GM19324 (cell line): ENCODE measurements around the gene MEF2D.
A peak's percentile ranks its signal among the peaks of the same experiment; 100 is the strongest.

Experiments used
- ATAC-seq: cut with Tn5 transposase; IDR thresholded peaks from one replicate; pipeline ENCODE4 v1.9.1; 2021; ENCODE audit warnings: mild to moderate bottlenecking, moderate library complexity; ENCODE audit not compliant: unreplicated experiment, low FRiP score

MEF2D gene

DNA sequence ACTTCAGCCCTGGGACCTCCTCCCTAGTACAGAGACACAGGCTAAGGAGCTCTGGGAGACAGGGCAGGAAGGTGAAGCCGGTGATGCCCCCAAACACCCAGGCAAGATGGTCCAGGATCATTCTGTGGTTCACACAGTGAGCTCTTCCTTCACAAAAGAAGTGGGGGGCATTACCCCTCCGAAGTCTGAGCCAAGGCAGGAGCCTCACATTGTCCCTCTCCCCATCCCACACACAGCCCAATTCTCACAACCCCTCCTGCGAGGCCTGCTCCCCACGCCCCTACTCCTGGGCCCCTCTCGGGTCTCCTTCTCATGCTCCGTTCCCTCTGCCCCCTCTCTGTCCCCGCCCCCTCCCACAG lies 10.7 kb downstream of the MEF2D start:
- ATAC-seq = no peak

DNA sequence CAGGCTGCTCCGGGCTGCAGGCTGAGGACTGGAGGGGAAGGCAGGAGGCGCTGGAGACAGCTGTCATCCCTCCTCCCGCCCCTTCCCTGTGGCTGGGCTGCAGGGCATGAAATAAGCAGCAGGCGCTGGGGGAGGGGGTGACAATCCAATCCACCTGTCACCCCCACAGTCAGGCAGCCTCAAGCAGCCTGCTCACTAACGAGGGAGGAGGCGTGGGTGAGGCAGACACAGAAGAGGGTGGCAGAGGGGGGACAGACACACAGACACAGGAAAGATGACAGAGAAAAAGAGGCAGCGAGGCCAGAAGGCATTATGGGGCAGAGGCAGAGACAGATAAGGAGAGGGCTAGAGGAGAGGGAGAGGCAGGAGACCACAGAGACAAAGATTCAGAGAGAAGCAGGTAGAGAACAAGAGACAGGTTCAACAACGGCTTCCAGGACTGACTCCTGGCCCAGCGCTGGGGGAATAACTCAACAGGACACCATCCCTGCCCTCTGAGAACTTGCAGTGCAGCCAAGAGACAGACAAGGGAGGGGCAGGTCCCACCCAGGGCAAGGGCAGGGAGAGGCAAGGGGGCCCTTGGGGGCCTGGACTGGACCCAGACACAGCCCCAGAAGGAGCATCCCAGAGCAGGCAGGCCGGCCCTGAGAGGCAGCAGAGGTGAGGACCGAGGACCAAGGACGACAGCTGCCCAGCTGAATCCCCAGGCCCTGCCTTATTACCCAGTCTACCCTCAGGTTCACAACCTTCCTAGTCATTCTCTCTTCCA lies 11.2 kb downstream of the MEF2D start:
- ATAC-seq = peak; percentile 26

GRCh38 chr1:156488566-156489165 lies 11.9 kb downstream of the MEF2D start:
- peak; percentile 52 for ATAC-seq

GRCh38 chr1:156487862-156488261 lies 12.7 kb downstream of the MEF2D start:
- ATAC-seq = no peak

GRCh38 chr1:156486421-156487344 lies 13.9 kb downstream of the MEF2D start:
- no peak for ATAC-seq

DNA sequence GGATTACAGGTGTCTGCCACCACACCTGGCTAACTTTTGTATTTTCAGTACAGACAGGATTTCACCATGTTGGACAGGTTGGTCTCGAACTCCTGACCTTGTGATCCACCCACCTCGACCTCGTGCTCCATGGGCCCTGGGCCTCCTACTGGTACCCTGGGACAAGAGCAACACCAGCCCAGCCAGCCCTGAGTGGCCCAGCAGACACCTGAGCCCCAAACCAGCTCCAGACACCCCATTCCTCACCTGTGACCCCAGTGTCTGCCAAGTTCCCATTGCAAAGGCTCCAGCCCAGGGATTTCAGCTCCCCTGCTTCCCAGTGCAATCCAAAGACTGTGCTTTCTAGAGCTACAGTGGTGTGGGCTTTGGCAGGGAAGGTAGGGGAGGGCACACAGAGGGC lies 14.6 kb downstream of the MEF2D start:
- no peak for ATAC-seq

GRCh38 chr1:156484480-156485058 lies 16.0 kb downstream of the MEF2D start:
- no peak for ATAC-seq

GRCh38 chr1:156483397-156483796 lies 17.2 kb downstream of the MEF2D start:
- no peak for ATAC-seq

DNA sequence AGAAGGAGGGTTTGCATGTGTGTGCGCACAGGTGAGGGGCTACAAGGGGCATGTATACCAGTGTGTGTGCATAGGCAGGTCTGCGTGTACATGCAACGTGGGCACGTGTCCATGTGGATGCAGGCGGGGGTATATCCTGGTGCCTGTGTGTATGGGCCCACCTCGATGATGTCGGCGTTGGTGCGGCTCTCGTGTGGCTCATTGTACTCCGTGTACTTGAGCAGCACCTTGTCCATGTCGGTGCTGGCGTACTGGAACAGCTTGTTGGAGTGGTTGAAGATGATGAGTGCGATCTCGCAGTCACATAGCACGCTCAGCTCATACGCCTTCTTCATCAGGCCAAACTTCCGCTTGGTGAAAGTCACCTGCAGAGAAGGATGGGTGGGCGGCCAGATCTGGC lies 18.3 kb downstream of the MEF2D start:
- ATAC-seq = no peak

- no peak for ATAC-seq
Measured at GRCh38 chr1:156481527-156481926, 19.0 kb downstream of the MEF2D start.

GRCh38 chr1:156480411-156481192 lies 20.0 kb downstream of the MEF2D start:
- ATAC-seq = peak; percentile 51

DNA sequence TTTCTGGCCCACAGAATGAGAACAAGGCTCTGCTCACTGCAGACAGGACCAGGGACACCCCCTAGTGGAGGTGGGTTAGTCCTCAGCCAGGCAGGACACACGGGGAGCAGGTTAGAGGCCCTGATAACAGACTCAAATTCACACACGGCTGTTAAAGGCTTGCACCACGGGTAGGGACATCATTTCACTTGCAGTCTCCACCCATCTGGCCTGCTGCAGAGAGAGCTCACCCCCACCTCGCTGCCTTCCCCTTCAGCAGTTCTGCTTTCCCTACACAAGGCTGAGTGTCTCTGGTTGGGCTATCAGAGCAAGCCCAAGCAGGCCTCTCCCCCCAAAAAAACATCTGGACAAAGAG lies 20.6 kb downstream of the MEF2D start:
- ATAC-seq = no peak

- ATAC-seq = no peak
Measured at GRCh38 chr1:156479093-156480015, 21.2 kb downstream of the MEF2D start.

GRCh38 chr1:156478250-156478627 lies 22.3 kb downstream of the MEF2D start:
- no peak for ATAC-seq

DNA sequence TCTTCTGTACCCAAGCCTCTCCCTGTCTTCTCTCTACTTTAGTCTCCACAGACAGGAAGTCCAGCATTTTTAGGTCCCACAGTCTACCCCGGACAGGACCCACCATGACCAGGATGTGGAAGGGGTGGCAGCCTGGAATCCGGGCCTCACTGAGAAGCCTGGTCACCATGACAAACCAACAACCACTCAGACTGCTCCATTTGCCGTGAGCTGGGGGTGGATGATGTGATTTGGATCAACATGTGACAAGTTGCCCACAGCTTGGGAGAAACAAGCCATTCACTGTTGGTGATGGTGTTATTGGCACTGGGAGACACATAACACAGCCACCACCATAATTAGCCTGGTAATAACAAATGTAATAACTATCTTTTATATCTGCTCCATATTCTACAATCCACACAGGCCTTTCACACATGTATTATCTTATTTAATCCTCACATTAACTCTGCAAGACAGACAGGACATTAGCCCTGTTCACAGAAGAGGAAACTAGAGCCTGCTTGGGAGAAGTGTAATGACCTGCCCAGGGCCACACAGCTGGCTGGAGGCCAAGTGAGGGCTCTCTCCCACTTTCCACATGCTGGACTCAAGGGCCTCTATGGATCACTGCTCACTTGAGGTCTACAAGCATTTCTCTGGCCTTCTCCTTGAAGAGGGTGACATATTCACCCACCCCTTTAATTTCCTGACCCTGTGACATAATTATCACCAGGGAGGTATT lies 22.9 kb downstream of the MEF2D start:
- ATAC-seq = no peak

GRCh38 chr1:156476501-156477298 lies 23.9 kb downstream of the MEF2D start:
- ATAC-seq = no peak

DNA sequence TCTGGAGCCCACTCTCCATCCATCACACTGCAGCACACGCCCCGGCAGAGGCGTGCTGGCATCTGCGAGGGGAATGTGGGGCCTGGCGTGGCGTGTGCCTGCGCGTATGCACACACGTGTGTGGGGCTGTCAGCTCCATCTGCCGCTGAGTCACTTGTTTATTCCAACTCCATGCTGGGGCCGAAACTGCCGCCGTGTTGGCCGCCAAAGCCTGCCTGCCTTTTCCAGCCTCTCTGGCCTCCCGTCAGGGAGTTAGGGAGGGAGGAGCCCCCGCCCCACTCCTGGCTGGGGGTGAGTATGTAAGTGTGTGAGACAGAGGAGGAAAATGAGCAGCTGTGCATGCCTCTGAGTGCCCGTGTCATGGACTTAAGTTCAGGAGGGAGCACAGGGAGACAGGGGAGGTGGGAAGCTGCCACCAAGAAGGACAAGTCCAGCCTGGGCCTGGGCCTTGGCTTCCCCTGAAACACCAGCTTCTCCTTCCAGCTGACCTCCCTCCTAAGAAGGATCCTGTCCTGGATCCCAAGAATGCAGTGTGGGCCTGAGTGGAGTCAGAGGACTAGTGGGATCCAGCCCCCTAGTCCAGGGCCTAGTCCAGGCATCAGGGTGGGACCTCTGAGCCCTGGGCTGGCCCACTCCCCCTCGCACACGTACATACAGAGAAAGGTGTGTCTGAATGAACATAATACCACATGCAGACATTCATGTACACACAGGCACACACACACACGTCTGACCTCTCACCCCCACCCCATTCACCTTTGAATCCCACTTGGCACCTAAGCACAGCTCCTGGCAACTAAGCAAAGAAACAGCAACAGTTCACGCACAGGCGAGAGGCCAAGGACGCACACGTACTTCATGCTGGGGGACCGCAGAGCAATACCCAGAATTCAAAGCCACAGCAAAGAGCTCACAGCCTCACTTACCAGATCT lies 24.7 kb downstream of the MEF2D start:
- no peak for ATAC-seq
